NCI-H146 treated with DMSO at 0.1 percent for 48 hours (cell line): ENCODE data around the gene ALG14.
"Not testable (repeated sequence)": the region's sequence is repeated elsewhere in the genome, so short reads cannot be mapped to it uniquely, and the experiment has no call there.

Experiments
- DNase-seq: peaks from one replicate; lab custom pipeline; 2025; ENCODE audit not compliant: unreplicated experiment; lab: John Stamatoyannopoulos, UW

The ALG14 gene

GRCh38 chr1:95088303-95088702, 15.6 kb upstream of the ALG14 start:
- no peak for DNase-seq

DNA sequence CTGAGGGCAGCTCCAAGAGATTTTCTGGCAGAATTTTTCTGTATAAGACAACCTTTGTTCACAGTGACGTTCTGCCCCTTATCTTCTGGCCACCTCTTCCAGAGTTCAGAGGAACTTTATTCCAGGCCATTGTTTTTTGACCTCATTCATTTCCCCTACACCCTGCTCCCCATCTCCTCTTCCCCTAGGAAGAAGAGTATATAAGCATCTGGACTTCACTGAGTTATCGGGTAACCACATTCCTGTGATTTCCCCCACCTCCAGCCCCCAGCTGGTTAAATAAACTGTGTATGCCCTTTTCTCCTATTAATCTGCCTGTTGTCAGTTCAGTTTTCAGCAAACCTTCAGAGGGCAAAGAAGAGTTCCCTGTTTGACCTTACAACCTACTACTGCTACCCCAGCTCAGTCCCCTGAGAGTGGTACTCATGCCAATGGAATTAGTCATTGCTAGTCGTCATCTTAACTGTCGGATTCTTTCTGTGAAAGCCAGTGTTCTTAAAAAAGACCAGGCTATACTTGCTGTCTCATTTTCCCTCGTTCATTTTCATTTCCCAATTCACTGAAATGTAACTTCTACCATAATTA, 14.3 kb upstream of the ALG14 start:
- DNase-seq = no peak

GRCh38 chr1:95085376-95085775, 12.6 kb upstream of the ALG14 start:
- no peak for DNase-seq

GRCh38 chr1:95084317-95085176, 11.8 kb upstream of the ALG14 start:
- DNase-seq = no peak

GRCh38 chr1:95080879-95081278, 8.1 kb upstream of the ALG14 start:
- DNase-seq = no peak

DNA sequence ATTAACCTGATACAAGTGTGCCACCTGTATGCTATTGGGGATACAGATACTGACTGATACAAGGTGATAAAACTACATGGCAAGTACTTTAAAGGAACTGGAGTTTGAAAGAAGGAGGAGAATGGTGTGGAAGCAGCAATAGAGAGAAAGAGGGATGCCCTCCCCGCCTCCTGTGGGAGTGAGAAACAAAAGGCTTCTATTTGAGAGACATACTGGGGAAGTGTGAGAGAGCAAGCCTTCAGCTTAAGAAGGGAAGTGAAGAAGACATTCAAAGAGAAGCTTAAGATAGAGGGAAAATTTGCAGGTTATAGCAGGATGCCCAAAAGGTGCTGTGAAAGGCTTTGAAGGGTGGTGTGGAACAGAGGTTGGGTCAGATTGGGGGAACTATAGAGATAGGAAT, 7.7 kb upstream of the ALG14 start:
- DNase-seq = no peak

GRCh38 chr1:95076034-95076433, 3.3 kb upstream of the ALG14 start:
- no peak for DNase-seq

DNA sequence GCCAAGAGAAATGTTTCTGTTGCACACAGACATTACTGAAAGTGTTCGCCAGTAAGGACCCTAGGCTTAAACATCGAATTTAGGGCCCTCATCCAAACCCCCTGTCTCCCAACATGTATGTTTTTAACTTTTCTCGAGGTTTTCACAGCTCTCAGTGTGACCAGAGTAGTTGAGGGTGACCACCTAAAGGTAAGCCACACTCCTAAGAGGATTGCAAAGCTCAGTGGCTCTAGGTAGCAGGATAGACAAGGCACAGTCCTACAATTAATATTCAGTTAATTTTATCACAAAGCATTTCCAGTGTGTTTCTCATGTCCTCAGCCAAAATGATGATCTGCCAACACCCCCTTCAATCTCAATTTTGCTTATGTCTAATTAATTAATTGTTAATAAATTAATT, 695 bp upstream of the ALG14 start:
- no peak for DNase-seq

- no peak for DNase-seq
Observed at GRCh38 chr1:95072117-95072516, 634 bp downstream of the ALG14 start.

GRCh38 chr1:95071539-95071938, 1.2 kb downstream of the ALG14 start:
- no peak for DNase-seq

GRCh38 chr1:95069710-95070093, 3.0 kb downstream of the ALG14 start:
- no peak for DNase-seq

DNA sequence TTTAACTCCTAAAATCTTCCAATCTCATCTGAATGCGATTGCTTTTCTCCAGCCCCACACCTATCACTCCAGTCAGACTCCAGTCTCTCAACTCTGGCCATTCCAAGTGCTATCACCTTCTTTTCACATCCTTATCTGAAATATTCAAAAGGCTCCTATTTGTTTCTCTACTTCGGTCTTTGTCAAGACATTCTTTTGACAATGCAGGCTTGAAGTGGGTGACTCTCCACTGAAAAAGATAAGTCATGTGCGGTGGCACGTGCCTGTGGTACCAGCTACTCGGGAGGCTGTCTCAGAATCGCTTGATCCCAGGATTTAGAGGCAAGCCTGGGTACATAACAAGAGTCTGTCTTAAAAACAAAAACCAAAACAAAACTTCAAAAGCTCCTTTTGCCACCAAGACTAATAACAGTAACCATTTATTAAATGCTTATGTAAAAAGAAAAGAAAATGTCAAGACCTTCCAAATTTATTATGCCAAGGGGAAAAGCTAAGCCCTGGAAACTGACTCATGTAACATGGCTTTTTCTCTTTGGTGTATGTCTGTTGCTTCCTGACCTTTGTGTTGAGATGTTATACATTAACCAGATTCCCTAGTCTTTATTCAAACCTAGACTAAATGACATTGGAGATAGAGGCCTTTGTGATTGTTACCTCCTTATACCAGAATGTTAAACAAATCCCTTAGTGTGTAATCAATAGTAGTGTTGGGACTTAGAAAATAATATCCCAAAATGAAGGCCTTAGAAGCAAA, 3.6 kb downstream of the ALG14 start:
- DNase-seq = no peak

GRCh38 chr1:95067568-95067967, 5.2 kb downstream of the ALG14 start:
- no peak for DNase-seq

DNA sequence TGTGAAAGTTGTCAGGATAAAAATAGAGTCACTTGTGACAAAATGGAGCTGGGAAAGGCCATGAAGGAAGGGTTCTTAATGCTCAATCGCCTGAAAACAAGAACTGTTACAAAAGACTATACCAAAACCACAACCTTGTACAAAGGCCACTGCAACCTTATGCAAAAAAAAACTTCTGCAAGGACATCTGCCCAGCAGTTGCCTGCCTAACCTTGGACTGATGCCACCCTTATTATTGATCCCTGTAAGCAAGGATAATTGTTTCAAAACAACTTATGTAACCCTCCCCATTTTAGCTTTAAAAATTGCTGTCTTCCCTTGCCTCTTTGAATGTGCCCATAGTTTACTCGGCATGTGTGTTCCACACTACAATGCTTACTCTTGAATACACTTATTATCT, 5.7 kb downstream of the ALG14 start:
- no peak for DNase-seq

DNA sequence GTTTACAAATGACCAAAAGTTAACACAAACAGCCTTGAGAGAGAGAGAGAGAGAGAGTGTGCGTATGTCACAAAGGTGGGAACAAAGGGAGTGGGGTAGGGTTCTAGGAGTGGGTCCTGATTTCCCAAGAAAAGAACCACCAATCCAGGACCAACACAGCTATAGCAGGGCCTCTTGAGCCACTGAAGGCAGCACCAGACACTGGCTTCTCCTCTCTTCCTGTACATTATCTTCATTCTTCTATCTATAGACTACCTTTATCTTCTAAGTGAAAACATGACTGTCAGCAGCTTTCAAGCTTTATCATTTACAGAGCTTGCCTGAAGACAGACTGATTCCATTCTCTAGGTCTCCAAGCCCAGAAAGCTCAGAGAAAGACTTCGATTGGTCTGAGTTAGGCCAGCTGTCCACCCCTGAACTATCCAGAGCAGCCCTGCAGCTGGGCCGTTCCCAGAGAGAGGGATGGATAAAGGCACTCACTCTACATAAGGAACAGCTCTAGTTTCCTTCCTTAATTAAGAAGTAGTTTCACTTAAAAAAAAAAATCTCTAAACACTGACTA, 11.2 kb downstream of the ALG14 start:
- DNase-seq = no peak

GRCh38 chr1:95058974-95059373, 13.8 kb downstream of the ALG14 start:
- DNase-seq = no peak

GRCh38 chr1:95057351-95057750, 15.4 kb downstream of the ALG14 start:
- DNase-seq = no peak

DNA sequence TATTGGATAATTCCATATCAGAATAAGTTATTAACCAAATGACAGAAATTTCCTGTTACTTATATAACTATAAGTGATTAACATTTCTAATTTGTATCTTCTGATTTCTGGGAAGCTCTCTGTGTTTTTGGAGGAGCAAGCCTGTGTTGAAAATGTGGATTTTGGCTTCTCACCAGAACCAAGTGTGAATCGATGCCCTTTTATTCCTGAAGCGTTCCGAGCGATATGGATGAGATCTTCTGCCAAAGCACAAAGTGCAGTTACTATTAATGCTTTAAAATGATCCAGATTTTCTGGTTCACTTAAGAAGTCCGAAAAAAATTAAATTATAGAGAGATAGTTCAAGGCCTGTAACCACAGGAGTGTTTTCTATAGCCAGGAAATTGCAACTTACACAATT, 22.8 kb downstream of the ALG14 start:
- DNase-seq = no peak

- DNase-seq = no peak
Observed at GRCh38 chr1:95048317-95048716, 24.4 kb downstream of the ALG14 start.

DNA sequence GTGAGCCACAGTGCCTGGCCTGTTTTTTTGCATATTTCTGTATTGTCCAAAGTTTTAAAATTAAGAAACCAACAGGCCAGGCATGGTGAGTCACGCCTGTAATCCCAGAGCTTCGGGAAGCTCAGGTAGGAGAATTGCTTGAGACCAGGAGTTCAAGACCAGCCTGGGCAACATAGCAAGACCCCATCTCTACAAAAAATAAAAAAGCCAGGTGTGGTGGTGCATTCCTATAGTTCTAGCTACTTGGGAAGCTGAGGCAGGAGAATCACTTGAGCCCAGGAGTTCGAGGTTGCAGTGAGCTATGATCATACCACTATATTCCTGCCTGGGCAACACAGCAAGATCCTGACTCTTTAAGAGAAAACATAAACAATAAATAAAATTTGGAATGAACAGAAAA, 25.1 kb downstream of the ALG14 start:
- DNase-seq = not testable (repeated sequence)

DNA sequence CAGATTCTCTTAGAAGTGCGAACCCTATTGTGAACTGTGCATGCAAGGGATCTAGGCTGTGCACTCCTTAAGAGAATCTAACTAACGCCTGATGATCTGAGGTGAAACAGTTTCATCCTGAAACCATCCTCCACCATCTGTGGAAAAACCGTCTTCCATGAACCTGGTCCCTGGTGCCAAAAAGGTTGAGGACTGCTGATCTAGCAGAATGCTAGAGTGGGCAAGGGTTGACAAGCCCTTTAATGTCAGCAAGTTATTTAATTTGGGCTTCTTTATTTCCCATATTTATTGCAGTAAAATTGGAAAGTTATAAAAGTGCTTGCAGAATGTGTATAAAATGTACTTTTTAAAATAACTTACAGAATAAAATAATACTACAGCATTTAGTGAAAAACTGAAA, 26.4 kb downstream of the ALG14 start:
- no peak for DNase-seq
